Renal cortical epithelial cell (primary cell): ENCODE data around the gene PDLIM1. TPM values are rescaled to one million over a fixed set of nuclear protein-coding genes. Genes with fewer than 3 reads are reported as not detected.
A peak's percentile ranks its signal among the peaks of the same experiment; 100 is the strongest.

ENCODE experiments used
- DNase-seq: peaks from one replicate; pipeline ENCODE4 v3.0.0-alpha.2; 2011; ENCODE audit warnings: low read depth
- total RNA-seq: library from RNA; depleted of rRNA; stranded (reverse); fragments of >200 nt; gene quantifications from 2 replicates; pipeline ENCODE4 v1.2.3, GENCODE V29; 2014

PDLIM1 gene
- total RNA-seq, 1 donor from 2014 or later: 45.8 TPM

GRCh38 chr10:95314192-95314918 is 23.6 kb upstream of the PDLIM1 start:
- no peak for DNase-seq

- peak; percentile 74 for DNase-seq
Measured at GRCh38 chr10:95312986-95313495, 22.2 kb upstream of the PDLIM1 start.

- DNase-seq: no peak
Measured at GRCh38 chr10:95312257-95312656, 21.5 kb upstream of the PDLIM1 start.

- DNase-seq: no peak
Measured at GRCh38 chr10:95309958-95310357, 19.2 kb upstream of the PDLIM1 start.

GRCh38 chr10:95308389-95309302 is 17.8 kb upstream of the PDLIM1 start:
- DNase-seq: peak; percentile 98

GRCh38 chr10:95306851-95307250 is 16.0 kb upstream of the PDLIM1 start:
- no peak for DNase-seq

GRCh38 chr10:95306318-95306650 is 15.5 kb upstream of the PDLIM1 start:
- DNase-seq: no peak

GRCh38 chr10:95305606-95306317 is 15.0 kb upstream of the PDLIM1 start:
- DNase-seq: no peak

GRCh38 chr10:95304976-95305375 is 14.2 kb upstream of the PDLIM1 start:
- DNase-seq: no peak

- DNase-seq: no peak
Measured at GRCh38 chr10:95304463-95304862, 13.7 kb upstream of the PDLIM1 start.

GRCh38 chr10:95303950-95304349 is 13.1 kb upstream of the PDLIM1 start:
- no peak for DNase-seq

- no peak for DNase-seq
Measured at GRCh38 chr10:95303535-95303934, 12.7 kb upstream of the PDLIM1 start.

GRCh38 chr10:95300022-95300539 is 9.3 kb upstream of the PDLIM1 start:
- DNase-seq: no peak

GRCh38 chr10:95297402-95297801 is 6.6 kb upstream of the PDLIM1 start:
- DNase-seq: no peak

GRCh38 chr10:95296764-95297163 is 6.0 kb upstream of the PDLIM1 start:
- no peak for DNase-seq

- peak; percentile 69 for DNase-seq
Measured at GRCh38 chr10:95295031-95295755, 4.4 kb upstream of the PDLIM1 start.

- no peak for DNase-seq
Measured at GRCh38 chr10:95293631-95294030, 2.8 kb upstream of the PDLIM1 start.

GRCh38 chr10:95291365-95292039 is 699 bp upstream of the PDLIM1 start:
- no peak for DNase-seq

- no peak for DNase-seq
Measured at GRCh38 chr10:95289921-95290421, 832 bp downstream of the PDLIM1 start.
